Vagina (tissue), 2 donors: Measurements from ENCODE around the gene PIAS1.
"Not testable (repeated sequence)": the region's sequence is repeated elsewhere in the genome, so short reads cannot be mapped to it uniquely, and the experiment has no call there.

Source experiments
- CTCF ChIP-seq, 3 experiments: fragments of 450-650 bp in 2 of 3; fragments of 200-600 bp in 1 of 3; sonication (generic) in 1 of 3; IDR thresholded peaks; one replicate each; pipeline ENCODE4 v1.5.1; 2017 to 2019; ENCODE audit warnings: antibody characterized with exemption in 3 of 3, mild to moderate bottlenecking in 2 of 3, moderate library complexity in 2 of 3
- POLR2A ChIP-seq, 2 donors: fragments of 450-650 bp; IDR thresholded peaks; one replicate each; pipeline ENCODE4 v1.6.1; 2017; ENCODE audit warnings: antibody characterized with exemption in 2 of 2, mild to moderate bottlenecking in 2 of 2, moderate library complexity in 2 of 2

- TF ChIP-seq POLR2A, CTCF (IDR thresholded peaks at IDR 0.05): not testable (repeated sequence)
Measured at GRCh38 chr15:68007642-68008041, 46.5 kb upstream of the PIAS1 start.
